VCaP (cell line): ENCODE measurements around the gene IL15RA.

Source experiments
- H3K27ac ChIP-seq: fragments of 450-650 bp; 2 replicates; pipeline ENCODE4 v1.5.1; 2017
- CTCF ChIP-seq: fragments of 450-650 bp; conservative IDR thresholded peaks from 2 replicates; pipeline ENCODE4 v1.5.1; 2017; ENCODE audit warnings: mild to moderate bottlenecking, moderate library complexity

The IL15RA gene

GRCh38 chr10:5947471-5948207 lies 29.7 kb downstream of the IL15RA start:
- no peak overlapping the region for H3K27ac ChIP-seq
- no peak for TF ChIP-seq CTCF

GRCh38 chr10:5946786-5947185 lies 30.6 kb downstream of the IL15RA start:
- TF ChIP-seq CTCF: no peak

GRCh38 chr10:5946419-5946775 lies 30.9 kb downstream of the IL15RA start:
- H3K27ac ChIP-seq: 0 out of 2 replicates have a peak overlapping the region, but pooled peaks have one; percentile 31

More at GRCh38 chr10:5946786-5947185, 30.6 kb downstream of the IL15RA start:
- H3K27ac ChIP-seq: 0 out of 2 replicates have a peak overlapping the region, but pooled peaks have one; percentile 31

GRCh38 chr10:5945561-5946418 lies 31.6 kb downstream of the IL15RA start:
- peak overlapping the region; percentile 31 for H3K27ac ChIP-seq
- TF ChIP-seq CTCF: no peak

- peak overlapping the region; percentile 31 for H3K27ac ChIP-seq
- TF ChIP-seq CTCF: no peak
Observed at GRCh38 chr10:5945190-5945509, 32.2 kb downstream of the IL15RA start.

- no peak for TF ChIP-seq CTCF
- peak overlapping the region; percentile 31 for H3K27ac ChIP-seq
Observed at GRCh38 chr10:5944389-5945189, 32.8 kb downstream of the IL15RA start.

- no peak overlapping the region for H3K27ac ChIP-seq
- no peak for TF ChIP-seq CTCF
Observed at GRCh38 chr10:5943536-5943935, 33.8 kb downstream of the IL15RA start.
